GM21360 (cell line): Measurements from ENCODE around the gene TMEM44.
"Not testable (repeated sequence)": the region's sequence is repeated elsewhere in the genome, so short reads cannot be mapped to it uniquely, and the experiment has no call there.

ENCODE experiments used
- ATAC-seq: cut with Tn5 transposase; IDR thresholded peaks from one replicate; pipeline ENCODE4 v1.9.1; 2021; ENCODE audit warnings: mild to moderate bottlenecking, moderate library complexity; ENCODE audit not compliant: unreplicated experiment

Gene TMEM44

GRCh38 chr3:194610689-194611088 lies 22.5 kb downstream of the TMEM44 start:
- no peak for ATAC-seq

DNA sequence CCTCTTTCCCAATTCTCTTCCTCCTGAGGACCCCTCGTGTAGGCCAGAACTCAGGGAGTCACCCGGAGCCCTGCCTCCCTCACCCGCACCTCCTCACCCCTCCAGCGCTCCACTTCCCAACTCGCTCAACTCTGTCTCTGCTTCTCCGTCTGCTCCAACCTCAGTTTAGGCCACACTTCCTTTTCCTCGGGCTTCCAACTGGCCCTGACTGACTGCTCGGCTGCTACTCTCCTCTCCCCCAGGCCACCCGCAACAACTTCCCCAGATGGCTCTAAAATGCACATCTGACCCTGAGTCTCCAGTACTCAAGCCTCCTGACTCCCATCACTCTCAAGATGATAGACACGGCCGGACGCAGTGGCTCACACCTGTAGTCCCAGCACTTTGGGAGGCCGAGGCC lies 23.6 kb downstream of the TMEM44 start:
- ATAC-seq, result no peak

- ATAC-seq, result no peak
Measured at GRCh38 chr3:194608981-194609380, 24.2 kb downstream of the TMEM44 start.

GRCh38 chr3:194607592-194608389 lies 25.4 kb downstream of the TMEM44 start:
- no peak for ATAC-seq

DNA sequence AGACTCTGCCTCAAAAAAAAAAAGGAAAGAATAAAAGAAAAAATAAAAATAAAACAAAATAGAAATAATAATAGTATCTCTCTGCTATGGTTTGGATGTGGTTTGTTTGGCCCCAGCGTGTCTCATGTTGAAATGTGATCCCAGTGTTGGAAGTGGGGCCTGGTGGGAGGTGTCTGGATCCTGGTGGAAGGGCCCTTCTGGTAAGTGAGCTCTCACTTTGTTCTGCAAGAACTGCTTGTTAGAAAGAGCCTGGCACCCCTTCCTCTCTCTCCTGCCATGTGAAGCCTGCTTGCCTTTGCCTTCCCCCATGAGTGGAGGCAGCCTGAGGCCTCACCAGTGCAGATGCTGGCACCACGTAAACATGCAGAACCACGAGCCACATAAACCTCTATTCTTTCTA lies 26.3 kb downstream of the TMEM44 start:
- no peak for ATAC-seq

GRCh38 chr3:194606163-194606562 lies 27.1 kb downstream of the TMEM44 start:
- ATAC-seq, result no peak

- ATAC-seq, result not testable (repeated sequence)
Measured at GRCh38 chr3:194605314-194605713, 27.9 kb downstream of the TMEM44 start.

DNA sequence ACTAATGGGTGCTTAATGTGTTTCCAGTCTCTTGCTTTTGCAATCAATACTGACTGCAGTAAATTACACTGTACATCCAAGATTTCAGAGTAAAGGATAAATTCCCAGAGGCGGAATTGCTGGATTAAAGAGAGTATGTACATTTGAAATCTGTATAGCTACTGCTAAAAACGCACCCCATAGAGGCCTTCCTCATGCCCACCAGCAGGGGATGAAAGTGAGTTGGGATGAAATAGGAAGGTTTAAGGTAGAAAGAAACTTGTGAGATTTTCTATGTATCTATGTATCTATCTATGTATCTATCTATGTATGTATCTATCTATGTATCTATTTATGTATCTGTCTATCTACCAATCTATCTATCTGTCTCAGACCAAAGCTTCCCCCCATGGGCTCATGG lies 28.4 kb downstream of the TMEM44 start:
- no peak for ATAC-seq

DNA sequence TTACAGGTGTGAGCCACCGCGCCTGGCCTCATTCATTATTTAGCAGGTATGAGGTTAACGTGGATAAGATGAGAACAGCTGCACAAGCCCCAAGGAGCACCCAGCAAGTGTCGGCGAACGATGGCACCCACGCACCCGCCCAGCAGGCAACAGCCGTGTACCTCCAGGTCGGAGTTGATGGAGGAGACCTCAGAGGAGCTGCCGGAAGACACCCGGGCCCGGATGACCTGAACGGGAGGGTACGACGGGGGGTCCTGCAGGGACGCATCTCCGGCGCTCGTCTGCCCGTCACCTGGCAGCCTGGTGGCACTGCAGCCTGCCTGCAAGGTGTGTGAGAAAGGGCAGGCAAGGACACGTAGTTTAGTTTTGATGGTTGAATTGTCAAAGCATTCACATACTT lies 29.1 kb downstream of the TMEM44 start:
- ATAC-seq, result no peak

GRCh38 chr3:194602669-194603171 lies 30.5 kb downstream of the TMEM44 start:
- ATAC-seq, result no peak

DNA sequence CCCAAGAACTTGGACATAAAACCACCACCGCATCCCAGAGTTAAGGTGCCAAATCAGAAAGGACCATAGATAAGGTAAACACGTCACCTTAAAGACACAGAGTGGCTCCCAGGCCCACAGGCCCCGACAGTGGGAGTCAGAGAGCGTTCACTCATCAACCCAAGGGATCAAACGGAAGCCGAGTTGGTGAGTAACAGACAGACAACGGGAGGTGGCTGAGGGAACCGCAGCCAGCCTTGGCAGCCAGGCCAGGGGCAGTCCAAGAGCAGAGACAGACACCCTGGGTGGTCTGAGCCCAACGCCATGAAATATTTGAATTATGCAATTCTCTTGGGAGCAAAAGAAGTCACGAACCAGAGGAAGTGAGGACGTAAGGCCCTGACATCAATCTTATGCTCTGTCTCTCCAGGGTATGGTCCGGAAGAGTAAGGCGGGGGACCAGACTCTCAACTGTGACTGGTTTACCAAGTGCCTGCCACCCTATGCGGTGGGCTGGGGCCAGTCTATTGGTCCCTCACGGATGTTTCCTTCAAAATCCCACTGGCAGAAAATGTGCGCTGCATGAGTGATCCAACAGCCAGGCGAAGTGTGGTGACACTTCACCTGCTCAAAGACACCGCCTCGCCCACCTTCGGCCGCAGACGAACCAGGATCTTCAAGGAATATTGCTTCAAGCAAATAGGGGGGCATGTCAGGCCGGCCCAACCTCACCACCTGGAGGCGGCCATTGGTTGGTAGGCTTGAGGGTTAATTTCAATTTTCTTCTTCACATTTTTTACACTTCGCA lies 34.3 kb downstream of the TMEM44 start:
- no peak for ATAC-seq

DNA sequence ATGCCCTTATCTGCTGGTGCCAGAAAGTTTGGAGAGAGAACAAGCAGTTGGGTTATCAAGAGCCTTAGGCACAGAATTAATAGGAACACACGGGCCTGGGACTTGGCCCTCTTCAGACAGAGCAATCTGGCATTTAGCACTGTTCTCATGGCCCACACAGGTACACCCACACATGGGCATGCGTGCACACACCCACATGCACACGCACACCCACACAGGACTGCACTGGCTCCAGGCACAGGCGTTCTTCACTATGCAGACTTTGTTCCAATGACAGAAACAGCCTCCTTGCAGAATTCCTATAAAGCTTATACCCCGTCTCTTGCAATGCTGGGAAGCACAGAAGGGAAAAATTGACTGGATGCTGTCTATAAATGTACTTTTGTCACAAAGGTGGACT lies 36.3 kb downstream of the TMEM44 start:
- no peak for ATAC-seq

GRCh38 chr3:194592798-194593752 lies 40.1 kb downstream of the TMEM44 start:
- ATAC-seq, result no peak

GRCh38 chr3:194588741-194589140 lies 44.5 kb downstream of the TMEM44 start:
- ATAC-seq, result no peak

DNA sequence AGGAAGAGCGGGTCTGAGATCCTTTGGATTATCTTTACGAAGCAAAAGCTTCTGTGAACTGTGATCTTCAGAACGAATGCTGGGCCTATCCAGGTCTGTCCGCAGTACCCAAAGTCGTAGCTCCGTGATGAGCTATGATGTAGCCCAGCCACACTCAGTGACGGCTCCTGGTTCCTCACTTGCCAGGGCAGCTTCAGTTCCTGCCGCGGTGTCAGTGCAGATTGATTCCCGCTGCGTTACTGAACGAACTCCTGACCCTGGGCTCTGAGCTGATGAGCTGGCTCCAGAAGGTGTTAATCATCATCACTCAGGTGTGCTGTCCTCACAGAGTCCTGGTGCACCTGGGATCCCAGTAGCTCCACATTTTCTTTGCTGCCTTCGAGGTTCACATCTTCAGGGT lies 45.0 kb downstream of the TMEM44 start:
- ATAC-seq, result no peak

DNA sequence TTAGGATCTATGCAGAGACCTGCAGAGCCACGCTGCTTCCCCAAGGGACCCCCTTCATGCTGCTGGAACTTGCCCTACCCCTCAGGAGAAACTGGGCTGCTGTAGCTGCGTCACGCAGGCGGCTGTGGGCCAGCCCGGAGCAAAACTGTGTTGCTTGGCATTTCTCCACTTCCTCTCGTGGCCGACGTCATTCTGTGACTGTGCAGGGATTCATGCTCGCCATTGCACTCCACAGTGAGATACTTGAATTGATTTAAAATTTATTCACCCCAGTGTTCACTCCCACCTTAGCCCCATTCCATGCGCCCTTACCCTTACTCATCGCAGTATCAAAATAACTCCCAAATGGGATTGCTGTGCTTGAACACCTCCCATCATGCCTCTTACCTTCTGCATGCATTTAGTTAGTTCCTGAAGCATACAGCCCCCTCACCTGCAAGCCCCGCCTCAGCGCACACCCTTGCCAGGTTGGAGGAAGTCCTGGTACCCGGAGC lies 45.7 kb downstream of the TMEM44 start:
- ATAC-seq, result no peak

DNA sequence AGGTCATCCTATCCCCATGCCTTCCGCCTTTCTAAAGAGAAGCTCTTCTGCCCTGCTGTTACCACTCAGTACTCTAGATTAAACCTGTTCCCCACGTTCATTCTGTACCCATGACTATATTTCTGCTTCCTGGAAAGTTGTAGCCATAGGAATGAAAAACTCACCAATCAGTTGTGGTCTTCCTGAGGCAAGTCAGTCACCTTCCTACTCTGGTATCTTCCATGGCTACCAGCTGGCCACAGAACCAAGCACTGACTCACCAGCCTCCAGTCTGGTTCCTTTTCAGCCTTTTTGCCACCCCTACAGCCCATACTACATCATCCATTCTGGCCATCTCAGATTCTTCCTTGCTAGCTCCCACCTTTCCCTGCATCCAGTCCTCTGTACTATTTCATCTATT lies 46.4 kb downstream of the TMEM44 start:
- ATAC-seq, result no peak

GRCh38 chr3:194585880-194586281 lies 47.3 kb downstream of the TMEM44 start:
- no peak for ATAC-seq

DNA sequence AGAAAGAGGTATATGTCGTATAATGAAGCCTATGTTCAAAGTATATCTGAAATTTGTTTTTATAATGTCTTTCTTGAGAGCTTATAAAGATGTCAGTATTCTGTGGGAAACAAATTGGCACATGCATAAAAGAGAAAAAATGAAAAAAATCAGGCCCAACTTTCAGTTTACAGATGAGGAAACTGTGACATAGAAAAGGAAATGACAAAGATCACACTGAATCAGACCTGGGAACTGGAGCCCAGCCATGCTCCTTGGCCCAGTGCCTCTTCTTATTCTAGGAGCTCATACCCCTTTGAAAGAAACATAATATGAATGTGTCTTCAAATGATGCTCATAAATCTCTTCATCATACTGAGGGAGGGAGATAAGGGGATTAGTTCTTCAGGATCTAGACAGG lies 48.4 kb downstream of the TMEM44 start:
- no peak for ATAC-seq

DNA sequence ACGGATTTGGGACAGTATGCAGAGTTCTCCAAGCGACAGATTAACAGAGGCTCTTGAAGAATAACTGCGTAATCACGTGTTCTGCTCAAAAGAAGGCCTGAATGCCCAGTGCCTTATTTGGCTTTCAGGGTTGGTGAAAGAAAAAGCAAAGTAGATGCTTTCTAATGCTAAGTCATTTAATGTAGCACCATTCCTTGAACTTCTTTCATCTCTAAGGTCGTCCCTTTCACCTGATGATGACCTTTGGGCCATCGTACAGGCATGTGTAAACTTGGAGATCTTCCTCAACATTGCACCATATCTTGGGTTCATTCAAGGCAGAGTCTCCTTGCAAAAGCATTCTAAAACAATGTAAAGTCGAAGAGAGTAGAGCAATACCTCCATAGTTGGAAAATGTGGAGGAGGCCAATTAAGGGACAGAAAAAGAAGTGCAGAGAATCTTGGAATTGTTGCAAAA lies 48.9 kb downstream of the TMEM44 start:
- peak; percentile 1 for ATAC-seq
